K562 treated with DMSO at 1 percent for 48 hours (cell line): Measurements from ENCODE around the gene RABL6. TPM values are rescaled to one million over a fixed set of nuclear protein-coding genes. Genes with fewer than 3 reads are reported as not detected.

ENCODE experiments used
- total RNA-seq: library from RNA; unstranded; fragments of 300-600 nt; gene quantifications from 2 replicates; pipeline ENCODE4 v1.2.3, GENCODE V29; 2022; ENCODE audit warnings: low replicate concordance; ENCODE audit errors: extremely low read depth

Gene RABL6
- 184 TPM in 1 of 2 replicates, not detected in the other for total RNA-seq

GRCh38 chr9:136807281-136808074, at the start of gene RABL6:
Gene RABL6 (plus strand): TSS chr9:136807948. CDS start chr9:136808197, 249 bp downstream.

GRCh38 chr9:136764301-136764891, 43.4 kb upstream of the RABL6 start, which contains the start of gene LCN15:
Gene LCN15 (minus strand): TSS chr9:136764518. CDS start chr9:136764488, 30 bp downstream.

GRCh38 chr9:136790640-136791515, 16.9 kb upstream of the RABL6 start, which contains the start of gene TMEM141:
Gene TMEM141 (plus strand): TSS chr9:136791344. CDS start chr9:136791371, 27 bp downstream.

GRCh38 chr9:136796238-136796774, 11.4 kb upstream of the RABL6 start, which contains the start of gene CCDC183:
Gene CCDC183 (plus strand): TSS chr9:136796338. CDS start chr9:136796398, 60 bp downstream.

GRCh38 chr9:136842380-136842948, 34.7 kb downstream of the RABL6 start, which contains the start of gene AJM1:
Gene AJM1 (plus strand): TSS chr9:136842478. CDS start chr9:136844415, 1,937 bp downstream.

GRCh38 chr9:136849038-136849959, 41.6 kb downstream of the RABL6 start, which contains the start of gene PHPT1:
Gene PHPT1 (plus strand): TSS chr9:136849409. CDS start chr9:136849431, 22 bp downstream.

GRCh38 chr9:136851941-136852663, 44.4 kb downstream of the RABL6 start, which contains the start of gene MAMDC4:
Gene MAMDC4 (plus strand): TSS chr9:136852346. CDS start chr9:136852417, 71 bp downstream.

GRCh38 chr9:136885950-136886578, 78.3 kb downstream of the RABL6 start, which contains the start of gene TRAF2:
Gene TRAF2 (plus strand): TSS chr9:136886516. CDS start chr9:136898741, 12,225 bp downstream.

Other genes starting within 250 kb of the RABL6 start
- gene EGFL7, start 145.0 kb upstream of the RABL6 start, total RNA-seq = not detected in 2 replicates
- not detected in 2 replicates for gene AGPAT2, start 120.5 kb upstream of the RABL6 start, total RNA-seq
- not detected in 2 replicates for gene DIPK1B, start 95.4 kb upstream of the RABL6 start, total RNA-seq
- not detected in 2 replicates for gene LCN10, start 65.0 kb upstream of the RABL6 start, total RNA-seq
- not detected in 2 replicates for gene LCN6, start 59.4 kb upstream of the RABL6 start, total RNA-seq
- not detected in 2 replicates for gene LCN8, start 49.7 kb upstream of the RABL6 start, total RNA-seq
- gene LCN15, start 43.4 kb upstream of the RABL6 start, total RNA-seq = not detected in 2 replicates
- gene TMEM141, start 16.6 kb upstream of the RABL6 start, total RNA-seq = not detected in 2 replicates
- gene CCDC183, start 11.6 kb upstream of the RABL6 start, total RNA-seq = not detected in 2 replicates
- gene AJM1, start 34.5 kb downstream of the RABL6 start, total RNA-seq = not detected in 2 replicates
- gene PHPT1, start 41.5 kb downstream of the RABL6 start, total RNA-seq = not detected in 2 replicates
- gene MAMDC4, start 44.4 kb downstream of the RABL6 start, total RNA-seq = not detected in 2 replicates
- gene EDF1, start 58.4 kb downstream of the RABL6 start, total RNA-seq = not detected in 2 replicates
- not detected in 2 replicates for gene TRAF2, start 78.6 kb downstream of the RABL6 start, total RNA-seq
- gene FBXW5, start 136.8 kb downstream of the RABL6 start, total RNA-seq = not detected in 2 replicates
- gene C8G, start 137.3 kb downstream of the RABL6 start, total RNA-seq = not detected in 2 replicates
- gene LCN12, start 144.3 kb downstream of the RABL6 start, total RNA-seq = not detected in 2 replicates
- not detected in 2 replicates for gene PTGDS, start 169.6 kb downstream of the RABL6 start, total RNA-seq
- not detected in 2 replicates for gene LCNL1, start 175.0 kb downstream of the RABL6 start, total RNA-seq
- not detected in 2 replicates for gene PAXX, start 184.5 kb downstream of the RABL6 start, total RNA-seq
- not detected in 2 replicates for gene CLIC3, start 188.6 kb downstream of the RABL6 start, total RNA-seq
- not detected in 2 replicates for gene ABCA2, start 220.3 kb downstream of the RABL6 start, total RNA-seq
- gene FUT7, start 224.1 kb downstream of the RABL6 start, total RNA-seq = not detected in 2 replicates
- not detected in 2 replicates for gene NPDC1, start 238.2 kb downstream of the RABL6 start, total RNA-seq
- gene ENTPD2, start 246.1 kb downstream of the RABL6 start, total RNA-seq = not detected in 2 replicates